HEK293T (cell line): ENCODE data around the gene PTPRD.

ENCODE experiments used
- CTCF ChIA-PET: fragments of 350-600 bp; formaldehyde crosslinking; extraction: SDS; loops from one replicate; lab custom pipeline; 2021; ENCODE audit warnings: antibody characterized with exemption, inconsistent platforms; lab: Yijun Ruan, JAX
- POLR2A ChIA-PET: fragments of 350-600 bp; formaldehyde crosslinking; extraction: SDS; loops from one replicate; lab custom pipeline; 2020; ENCODE audit warnings: antibody characterized with exemption, inconsistent platforms; lab: Yijun Ruan, JAX
- DNase-seq: peaks from one replicate; pipeline ENCODE4 v3.0.0; 2012; ENCODE audit warnings: mixed read lengths; ENCODE audit errors: extremely low spot score
- ARNT ChIP-seq: fragments of 450-650 bp; IDR thresholded peaks from 2 replicates; pipeline ENCODE4 v1.6.1; 2017; ENCODE audit warnings: mild to moderate bottlenecking
- BHLHE40 ChIP-seq: fragments of 450-650 bp; IDR thresholded peaks from 2 replicates; pipeline ENCODE4 v1.6.1; 2016; ENCODE audit warnings: mild to moderate bottlenecking, moderate library complexity, borderline replicate concordance
- CTBP1 ChIP-seq: fragments of 450-650 bp; IDR thresholded peaks from 2 replicates; pipeline ENCODE4 v1.6.1; 2016; ENCODE audit warnings: borderline replicate concordance
- ELF4 ChIP-seq: fragments of 450-650 bp; IDR thresholded peaks from 2 replicates; pipeline ENCODE4 v1.6.1; 2017; ENCODE audit warnings: antibody characterized with exemption
- FOXA1 ChIP-seq: fragments of 450-650 bp; IDR thresholded peaks from 2 replicates; pipeline ENCODE4 v1.6.1; 2016; ENCODE audit warnings: mild to moderate bottlenecking
- FOXK2 ChIP-seq: fragments of 450-650 bp; IDR thresholded peaks from 2 replicates; pipeline ENCODE4 v1.6.1; 2016; ENCODE audit warnings: mild to moderate bottlenecking
- FOXM1 ChIP-seq: fragments of 450-650 bp; IDR thresholded peaks from 2 replicates; pipeline ENCODE4 v1.6.1; 2017; ENCODE audit warnings: mild to moderate bottlenecking, borderline replicate concordance
- HDGF ChIP-seq: fragments of 450-650 bp; IDR thresholded peaks from 2 replicates; pipeline ENCODE4 v1.6.1; 2017; ENCODE audit warnings: antibody characterized with exemption, borderline replicate concordance
- L3MBTL2 ChIP-seq: fragments of 450-650 bp; conservative IDR thresholded peaks from 2 replicates; pipeline ENCODE4 v1.6.1; 2016; ENCODE audit warnings: mild to moderate bottlenecking
- LEF1 ChIP-seq: fragments of 450-650 bp; IDR thresholded peaks from 2 replicates; pipeline ENCODE4 v1.6.1; 2017; ENCODE audit warnings: mild to moderate bottlenecking, borderline replicate concordance
- NFRKB ChIP-seq: fragments of 450-650 bp; IDR thresholded peaks from 2 replicates; pipeline ENCODE4 v1.6.1; 2016; ENCODE audit warnings: mild to moderate bottlenecking, moderate library complexity
- PKNOX1 ChIP-seq: fragments of 450-650 bp; IDR thresholded peaks from 2 replicates; pipeline ENCODE4 v1.6.1; 2016
- SP1 ChIP-seq: fragments of 450-650 bp; IDR thresholded peaks from 2 replicates; pipeline ENCODE4 v1.6.1; 2017
- SUZ12 ChIP-seq: fragments of 450-650 bp; IDR thresholded peaks from 2 replicates; pipeline ENCODE4 v1.6.1; 2016; ENCODE audit warnings: mild to moderate bottlenecking
- TARDBP ChIP-seq: fragments of 450-650 bp; IDR thresholded peaks from 2 replicates; pipeline ENCODE4 v1.6.1; 2016
- ZNF384 ChIP-seq: fragments of 450-650 bp; IDR thresholded peaks from 2 replicates; pipeline ENCODE4 v1.6.1; 2016

PTPRD gene

GRCh38 chr9:8382777-8383527 is 2229.8 kb downstream of the PTPRD start:
- DNase-seq = no peak
- TF ChIP-seq FOXA1 (no peak), PKNOX1 (no peak), ZNF384 (no peak), CTBP1 (no peak), BHLHE40 (no peak)
- POLR2A ChIA-PET = no interaction called here
- CTCF ChIA-PET = no interaction called here

GRCh38 chr9:8382266-8382665 is 2230.5 kb downstream of the PTPRD start:
- no peak for DNase-seq
- TF ChIP-seq ZNF384 = no peak
- TF ChIP-seq SUZ12 = no peak
- no peak for TF ChIP-seq L3MBTL2
- no peak for TF ChIP-seq LEF1
- no peak for TF ChIP-seq ARNT
- TF ChIP-seq FOXA1 = no peak
- TF ChIP-seq HDGF = no peak
- TF ChIP-seq CTBP1 = no peak
- no peak for TF ChIP-seq PKNOX1
- TF ChIP-seq BHLHE40 = no peak
- no peak for TF ChIP-seq FOXK2
- no peak for TF ChIP-seq ELF4
- no peak for TF ChIP-seq NFRKB
- no peak for TF ChIP-seq SP1
- TF ChIP-seq TARDBP = no peak
- TF ChIP-seq FOXM1 = no peak
- ChIA-PET CTCF (no interaction called here), POLR2A (no interaction called here)

GRCh38 chr9:8381601-8382000 is 2231.2 kb downstream of the PTPRD start:
- ChIA-PET POLR2A (no interaction called here), CTCF (no interaction called here)
- DNase-seq = no peak
- TF ChIP-seq SP1 = no peak
- TF ChIP-seq HDGF = no peak

GRCh38 chr9:8374471-8374870 is 2238.3 kb downstream of the PTPRD start:
- no peak for DNase-seq
- ChIA-PET CTCF (no interaction called here), POLR2A (no interaction called here)
- no peak for TF ChIP-seq ZNF384
- no peak for TF ChIP-seq L3MBTL2
- TF ChIP-seq FOXA1 = no peak
- no peak for TF ChIP-seq FOXM1
- TF ChIP-seq SP1 = no peak
- no peak for TF ChIP-seq CTBP1
- no peak for TF ChIP-seq SUZ12
- no peak for TF ChIP-seq ELF4

- TF ChIP-seq FOXM1 (no peak), SP1 (no peak), NFRKB (no peak)
- no peak for DNase-seq
- CTCF ChIA-PET = no interaction called here
Observed at GRCh38 chr9:8371686-8372085, 2241.1 kb downstream of the PTPRD start.

GRCh38 chr9:8366161-8366926 is 2246.5 kb downstream of the PTPRD start:
- ChIA-PET CTCF (no interaction called here), POLR2A (no interaction called here)
- no peak for TF ChIP-seq NFRKB
- TF ChIP-seq BHLHE40 = no peak
- no peak for TF ChIP-seq PKNOX1
- TF ChIP-seq HDGF = no peak
- no peak for DNase-seq

More at GRCh38 chr9:8371686-8372085, 2241.1 kb downstream of the PTPRD start:
- POLR2A ChIA-PET = no interaction called here

GRCh38 chr9:8365466-8366160 is 2247.2 kb downstream of the PTPRD start:
- POLR2A ChIA-PET = no interaction called here
- TF ChIP-seq CTBP1 = no peak
- TF ChIP-seq SP1 = no peak
- TF ChIP-seq HDGF = no peak
- TF ChIP-seq NFRKB = no peak
- TF ChIP-seq LEF1 = no peak
- no peak for TF ChIP-seq FOXM1
- no peak for TF ChIP-seq SUZ12
- TF ChIP-seq ZNF384 = no peak
- TF ChIP-seq TARDBP = no peak
- no peak for TF ChIP-seq PKNOX1
- TF ChIP-seq ARNT = no peak

More at GRCh38 chr9:8365466-8366160, 2247.2 kb downstream of the PTPRD start:
- DNase-seq = no peak
- CTCF ChIA-PET = no interaction called here
